A549 (cell line): ENCODE results near the gene PLD1.

ENCODE experiments used
- CEBPB ChIP-seq, 2 experiments: fragments of >200 bp in 1 of 2; sonication (Bioruptor Twin) in 1 of 2; formaldehyde crosslinking in 1 of 2; IDR thresholded peaks; 2 replicates each; pipeline ENCODE4 v1.6.1; 2012 to 2016
- EHF ChIP-seq: fragments of 250-450 bp; sonication (Bioruptor Pico); IDR thresholded peaks from 2 replicates; pipeline ENCODE4 v1.5.0; 2020; ENCODE audit warnings: mild to moderate bottlenecking
- EP300 ChIP-seq, 2 experiments: fragments of >200 bp; sonication (Bioruptor Twin); formaldehyde crosslinking; IDR thresholded peaks; 2 replicates in 1 of 2; 3 replicates in 1 of 2; pipeline ENCODE4 v1.6.1; 2016 to 2017
- FOSL2 ChIP-seq, 2 experiments: fragments of 450-650 bp in 1 of 2; fragments of >200 bp in 1 of 2; sonication (Bioruptor Twin) in 1 of 2; formaldehyde crosslinking; IDR thresholded peaks; 2 replicates each; pipeline versions ENCODE4 v1.5.0 to v1.6.1; 2016 to 2020; ENCODE audit warnings: mild to moderate bottlenecking in 1 of 2, moderate library complexity in 1 of 2
- KDM1A ChIP-seq: fragments of 200-600 bp; sonication (generic); IDR thresholded peaks from 2 replicates; pipeline ENCODE4 v1.6.1; 2016; ENCODE audit warnings: low read depth, mild to moderate bottlenecking
- TF ChIP-seq, protein P1 (sequence below): fragments of >200 bp; sonication (Bioruptor Twin); formaldehyde crosslinking; IDR thresholded peaks from 3 replicates; pipeline ENCODE4 v1.5.1; 2016
- TF ChIP-seq, protein P2 (sequence below): IDR thresholded peaks from 2 replicates; pipeline ENCODE4 v1.6.1; 2012; ENCODE audit warnings: low read depth, borderline replicate concordance

DNA sequence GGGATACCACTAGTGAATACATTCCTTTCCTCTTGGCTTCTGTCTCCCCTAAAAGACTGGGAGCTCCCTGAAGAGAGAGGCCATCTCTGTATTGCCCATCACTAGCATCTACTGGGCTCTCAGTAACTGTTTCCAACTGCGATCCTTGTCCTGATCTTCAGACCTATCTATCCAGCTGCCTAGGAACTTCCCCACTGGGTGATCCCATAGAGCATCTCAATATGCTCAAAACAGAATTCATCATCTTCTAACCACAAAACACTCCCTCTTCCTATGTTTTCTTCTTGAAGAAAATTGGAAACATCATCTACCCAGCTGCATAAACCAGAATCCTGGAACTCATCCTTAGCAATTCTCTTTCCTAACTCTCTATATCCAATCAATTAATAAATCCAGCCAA lies 54.6 kb downstream of the PLD1 start:
- TF ChIP-seq, protein P1, sequence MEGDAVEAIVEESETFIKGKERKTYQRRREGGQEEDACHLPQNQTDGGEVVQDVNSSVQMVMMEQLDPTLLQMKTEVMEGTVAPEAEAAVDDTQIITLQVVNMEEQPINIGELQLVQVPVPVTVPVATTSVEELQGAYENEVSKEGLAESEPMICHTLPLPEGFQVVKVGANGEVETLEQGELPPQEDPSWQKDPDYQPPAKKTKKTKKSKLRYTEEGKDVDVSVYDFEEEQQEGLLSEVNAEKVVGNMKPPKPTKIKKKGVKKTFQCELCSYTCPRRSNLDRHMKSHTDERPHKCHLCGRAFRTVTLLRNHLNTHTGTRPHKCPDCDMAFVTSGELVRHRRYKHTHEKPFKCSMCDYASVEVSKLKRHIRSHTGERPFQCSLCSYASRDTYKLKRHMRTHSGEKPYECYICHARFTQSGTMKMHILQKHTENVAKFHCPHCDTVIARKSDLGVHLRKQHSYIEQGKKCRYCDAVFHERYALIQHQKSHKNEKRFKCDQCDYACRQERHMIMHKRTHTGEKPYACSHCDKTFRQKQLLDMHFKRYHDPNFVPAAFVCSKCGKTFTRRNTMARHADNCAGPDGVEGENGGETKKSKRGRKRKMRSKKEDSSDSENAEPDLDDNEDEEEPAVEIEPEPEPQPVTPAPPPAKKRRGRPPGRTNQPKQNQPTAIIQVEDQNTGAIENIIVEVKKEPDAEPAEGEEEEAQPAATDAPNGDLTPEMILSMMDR, result no peak
- TF ChIP-seq EP300 (IDR thresholded peaks at IDR 0.05) (no peak), KDM1A (no peak), FOSL2 (IDR thresholded peaks at IDR 0.05) (no peak), FOSL2 (CRISPR knock-in tag; IDR thresholded peaks at IDR 0.05) (no peak), CEBPB (IDR thresholded peaks at IDR 0.05) (no peak), EHF (no peak)
- TF ChIP-seq, protein P2, sequence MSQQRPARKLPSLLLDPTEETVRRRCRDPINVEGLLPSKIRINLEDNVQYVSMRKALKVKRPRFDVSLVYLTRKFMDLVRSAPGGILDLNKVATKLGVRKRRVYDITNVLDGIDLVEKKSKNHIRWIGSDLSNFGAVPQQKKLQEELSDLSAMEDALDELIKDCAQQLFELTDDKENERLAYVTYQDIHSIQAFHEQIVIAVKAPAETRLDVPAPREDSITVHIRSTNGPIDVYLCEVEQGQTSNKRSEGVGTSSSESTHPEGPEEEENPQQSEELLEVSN, result no peak
